ENCODE measurements around the gene NPAS2.

GRCh38 chr2:100968146-100969145 is 148.5 kb downstream of the NPAS2 start:
- TF ChIP-seq CTCF (IDR thresholded peaks at IDR 0.05; ENCODE audit: low read depth, low read length) (no peak), EZH2phosphoT487 (IDR thresholded peaks at IDR 0.05; ENCODE audit: low read depth) (no peak)
